HCT116 (cell line): ENCODE results near the gene CDH23. TPM values are rescaled to one million over a fixed set of nuclear protein-coding genes. Genes with fewer than 3 reads are reported as not detected.

Experiments
- ATAC-seq: fragments of 200-7000 bp; cut with Tn5 transposase; 2 replicates; pipeline ENCODE4 v1.9.1; 2020; ENCODE audit warnings: mild to moderate bottlenecking, moderate library complexity
- BruUV-seq: library from RNA; stranded (reverse); fragments of 400-500 nt; replicated peaks from 2 replicates; lab custom pipeline; 2021; lab: Mats Ljungman, UMichigan
- CTCF ChIA-PET: fragments of 300-600 bp; sonication (Branson Sonifier 250); formaldehyde crosslinking; loops from one replicate; lab custom pipeline; 2021; ENCODE audit warnings: antibody characterized with exemption; lab: Charles Lee
- POLR2A ChIA-PET: fragments of 300-600, 350-600 bp; sonication (Branson Sonifier 250); formaldehyde crosslinking; loops from one replicate; lab custom pipeline; 2021; ENCODE audit warnings: antibody characterized with exemption; lab: Charles Lee
- RAD21 ChIA-PET, 2 experiments: fragments of 300-600 bp; sonication (Branson Sonifier 250); formaldehyde crosslinking; loops; one replicate each; lab custom pipeline; 2023; ENCODE audit warnings: low total read pairs in 2 of 2; ENCODE audit not compliant: uncharacterized antibody in 2 of 2, unreplicated experiment in 2 of 2, low non-redundant PET in 1 of 2; lab: Charles Lee
- DNase-seq: peaks from one replicate; pipeline ENCODE4 v3.0.0-alpha.2; 2010; ENCODE audit warnings: low read depth, low spot score
- H2AFZ ChIP-seq: fragments of 200-600 bp; shearing (Covaris generic), sonication (generic); 2 replicates; pipeline ENCODE4 v1.6.1; 2017; ENCODE audit warnings: low read depth, mixed run types, mixed read lengths, antibody characterized with exemption, low read length; ENCODE audit not compliant: poor library complexity, severe bottlenecking
- H3K27ac ChIP-seq: 2 replicates; pipeline ENCODE4 v1.5.1; 2012; ENCODE audit warnings: low read depth, low read length
- H3K27me3 ChIP-seq: fragments of 200-600 bp; sonication (generic); 2 replicates; pipeline ENCODE4 v1.6.1; 2016; ENCODE audit warnings: mixed run types, low read length, mixed read lengths; ENCODE audit not compliant: insufficient read depth
- H3K36me3 ChIP-seq, 2 experiments: fragments of 200-500 bp in 1 of 2; fragments of 200-600 bp in 1 of 2; sonication (Bioruptor generic) in 1 of 2; sonication (generic) in 1 of 2; 2 replicates each; pipeline versions ENCODE4 v1.5.1 to v1.6.1; 2014 to 2016; ENCODE audit warnings: low read length in 2 of 2, inconsistent platforms in 1 of 2, mixed read lengths in 1 of 2, mixed run types in 1 of 2; ENCODE audit not compliant: insufficient read depth in 2 of 2, control insufficient read depth in 1 of 2
- H3K4me1 ChIP-seq, 2 experiments: fragments of 200-600 bp in 1 of 2; sonication (generic) in 1 of 2; 2 replicates each; pipeline versions ENCODE4 v1.5.1 to v1.6.1; 2012 to 2017; ENCODE audit warnings: low read length in 2 of 2, inconsistent platforms in 1 of 2, mild to moderate bottlenecking in 1 of 2, mixed read lengths in 1 of 2, mixed run types in 1 of 2, moderate library complexity in 1 of 2; ENCODE audit not compliant: insufficient read depth in 2 of 2, control insufficient read depth in 1 of 2
- H3K4me2 ChIP-seq: fragments of 200-600 bp; sonication (generic); 2 replicates; pipeline ENCODE4 v1.6.1; 2017; ENCODE audit warnings: mixed run types, low read length, mixed read lengths
- H3K4me3 ChIP-seq, 2 experiments: fragments of 200-600 bp in 1 of 2; sonication (generic) in 1 of 2; replicated peaks in 1 of 2; 2 replicates each; pipeline ENCODE4 v1.5.1; 2011 to 2016; ENCODE audit warnings: low read length in 2 of 2, control low read depth in 1 of 2, low read depth in 1 of 2, mild to moderate bottlenecking in 1 of 2, mixed read lengths in 1 of 2, mixed run types in 1 of 2
- H3K79me2 ChIP-seq: fragments of 200-600 bp; sonication (generic); 2 replicates; pipeline ENCODE4 v1.6.1; 2017; ENCODE audit warnings: mild to moderate bottlenecking, mixed run types, low read length, moderate library complexity, mixed read lengths; ENCODE audit not compliant: insufficient read depth
- H3K9ac ChIP-seq: fragments of 200-600 bp; sonication (generic); 2 replicates; pipeline ENCODE4 v1.6.1; 2016; ENCODE audit warnings: low read length, mixed read lengths
- H3K9me2 ChIP-seq: fragments of 200-600 bp; sonication (generic), shearing (Covaris generic); 2 replicates; pipeline ENCODE4 v1.6.1; 2017; ENCODE audit warnings: mixed run types, mild to moderate bottlenecking, moderate library complexity; ENCODE audit not compliant: insufficient read depth
- H3K9me3 ChIP-seq, 2 experiments: fragments of 200-500 bp in 1 of 2; fragments of 200-600 bp in 1 of 2; sonication (Bioruptor generic) in 1 of 2; sonication (generic) in 1 of 2; 2 replicates each; pipeline ENCODE4 v1.6.1; 2014 to 2017; ENCODE audit warnings: low read length in 2 of 2, mixed read lengths in 2 of 2, inconsistent platforms in 1 of 2, low read depth in 1 of 2, mild to moderate bottlenecking in 1 of 2, mixed run types in 1 of 2, moderate library complexity in 1 of 2; ENCODE audit not compliant: control insufficient read depth in 1 of 2, insufficient read depth in 1 of 2
- H4K20me1 ChIP-seq: fragments of 200-600 bp; sonication (generic), shearing (Covaris generic); 2 replicates; pipeline ENCODE4 v1.6.1; 2017; ENCODE audit warnings: mixed run types, mild to moderate bottlenecking, moderate library complexity; ENCODE audit not compliant: insufficient read depth
- CBX3 ChIP-seq: IDR thresholded peaks from 2 replicates; pipeline ENCODE4 v1.6.1; 2012; ENCODE audit warnings: low read depth
- CEBPB ChIP-seq: IDR thresholded peaks from 2 replicates; pipeline ENCODE4 v1.6.1; 2012; ENCODE audit warnings: low read depth
- FOSL1 ChIP-seq: IDR thresholded peaks from 2 replicates; pipeline ENCODE4 v1.6.1; 2012; ENCODE audit warnings: low read depth
- RAD21 ChIP-seq: IDR thresholded peaks from 2 replicates; pipeline ENCODE4 v1.6.1; 2012; ENCODE audit warnings: low read depth, mild to moderate bottlenecking
- REST ChIP-seq: IDR thresholded peaks from 2 replicates; pipeline ENCODE4 v1.6.1; 2012; ENCODE audit warnings: low read depth
- SP1 ChIP-seq: IDR thresholded peaks from 2 replicates; pipeline ENCODE4 v1.6.1; 2012; ENCODE audit warnings: low read depth
- intact Hi-C: fragments of 100-400 bp; cut with micrococcal nuclease; formaldehyde crosslinking; loops from 2 replicates; pipeline ENCODE4 v1.10.0; 2022
- total RNA-seq: library from RNA; stranded (reverse); gene quantifications from one replicate; pipeline ENCODE4 v1.2.1, GENCODE V29; 2021; ENCODE audit not compliant: unreplicated experiment
- TF ChIP-seq, protein P1 (sequence below): IDR thresholded peaks from 2 replicates; pipeline ENCODE4 v1.6.1; 2012
- TF ChIP-seq, protein P2 (sequence below), 3 experiments: fragments of 200-600 bp in 1 of 3; sonication (generic) in 1 of 3; IDR thresholded peaks in 2 of 3; conservative IDR thresholded peaks in 1 of 3; 2 replicates each; pipeline ENCODE4 v1.5.1; 2012 to 2017; ENCODE audit warnings: low read depth in 2 of 3, low read length in 2 of 3, antibody characterized with exemption in 1 of 3, borderline replicate concordance in 1 of 3, control low read depth in 1 of 3, mild to moderate bottlenecking in 1 of 3, mixed read lengths in 1 of 3, mixed run types in 1 of 3, moderate library complexity in 1 of 3; ENCODE audit not compliant: insufficient read depth in 1 of 3

The CDH23 gene
- total RNA-seq, 1 experiment from 2014 or later = not detected

- ChIA-PET POLR2A (no interaction called here), RAD21 (no interaction called here), CTCF (interaction anchor here (1.6 kb wide), 1 partner anchor 57 kb away, joined by 3 read pairs; no protein-coding TSS in a partner anchor)
- Histone ChIP-seq H3K4me1 (peaks cover 10 to 12% of the 10 kb centered on the region in 2 experiments), H3K9ac (no peak overlapping the region), H3K27me3 (no peaks in the 10 kb centered on the region), H3K36me3 (no peaks in the 10 kb centered on the region), H3K9me3 (no peaks in the 10 kb centered on the region), H3K9me2 (no peaks in the 10 kb centered on the region), H3K79me2 (no peaks in the 10 kb centered on the region), H4K20me1 (no peaks in the 10 kb centered on the region), H3K27ac (no peak overlapping the region), H3K4me2 (peak overlapping the region; percentile 15), H3K4me3 (no peak overlapping the region), H2AFZ (no peak overlapping the region)
- TF ChIP-seq RAD21 (no peak), CBX3 (no peak), CEBPB (no peak), FOSL1 (no peak), REST (no peak), SP1 (no peak)
- TF ChIP-seq, protein P1, sequence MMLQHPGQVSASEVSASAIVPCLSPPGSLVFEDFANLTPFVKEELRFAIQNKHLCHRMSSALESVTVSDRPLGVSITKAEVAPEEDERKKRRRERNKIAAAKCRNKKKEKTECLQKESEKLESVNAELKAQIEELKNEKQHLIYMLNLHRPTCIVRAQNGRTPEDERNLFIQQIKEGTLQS = no peak
- TF ChIP-seq, protein P2, sequence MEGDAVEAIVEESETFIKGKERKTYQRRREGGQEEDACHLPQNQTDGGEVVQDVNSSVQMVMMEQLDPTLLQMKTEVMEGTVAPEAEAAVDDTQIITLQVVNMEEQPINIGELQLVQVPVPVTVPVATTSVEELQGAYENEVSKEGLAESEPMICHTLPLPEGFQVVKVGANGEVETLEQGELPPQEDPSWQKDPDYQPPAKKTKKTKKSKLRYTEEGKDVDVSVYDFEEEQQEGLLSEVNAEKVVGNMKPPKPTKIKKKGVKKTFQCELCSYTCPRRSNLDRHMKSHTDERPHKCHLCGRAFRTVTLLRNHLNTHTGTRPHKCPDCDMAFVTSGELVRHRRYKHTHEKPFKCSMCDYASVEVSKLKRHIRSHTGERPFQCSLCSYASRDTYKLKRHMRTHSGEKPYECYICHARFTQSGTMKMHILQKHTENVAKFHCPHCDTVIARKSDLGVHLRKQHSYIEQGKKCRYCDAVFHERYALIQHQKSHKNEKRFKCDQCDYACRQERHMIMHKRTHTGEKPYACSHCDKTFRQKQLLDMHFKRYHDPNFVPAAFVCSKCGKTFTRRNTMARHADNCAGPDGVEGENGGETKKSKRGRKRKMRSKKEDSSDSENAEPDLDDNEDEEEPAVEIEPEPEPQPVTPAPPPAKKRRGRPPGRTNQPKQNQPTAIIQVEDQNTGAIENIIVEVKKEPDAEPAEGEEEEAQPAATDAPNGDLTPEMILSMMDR (IDR thresholded peaks at IDR 0.05 in 2 of 3, conservative IDR thresholded peaks at IDR 0.05 in 1 of 3; ENCODE audit: borderline replicate concordance in 1 of 3, insufficient read depth in 1 of 3, low read depth in 2 of 3, low read length in 2 of 3) = no peak
- peak; percentile 6 for DNase-seq
- no TSS peak for BruUV-seq
- intact Hi-C loops = no loop called here
- ATAC-seq = peak; percentile 71
Measured at GRCh38 chr10:71512761-71513539, 116.2 kb downstream of the CDH23 start.
